ENCODE data around the gene ZNF841.

The ZNF841 gene

DNA sequence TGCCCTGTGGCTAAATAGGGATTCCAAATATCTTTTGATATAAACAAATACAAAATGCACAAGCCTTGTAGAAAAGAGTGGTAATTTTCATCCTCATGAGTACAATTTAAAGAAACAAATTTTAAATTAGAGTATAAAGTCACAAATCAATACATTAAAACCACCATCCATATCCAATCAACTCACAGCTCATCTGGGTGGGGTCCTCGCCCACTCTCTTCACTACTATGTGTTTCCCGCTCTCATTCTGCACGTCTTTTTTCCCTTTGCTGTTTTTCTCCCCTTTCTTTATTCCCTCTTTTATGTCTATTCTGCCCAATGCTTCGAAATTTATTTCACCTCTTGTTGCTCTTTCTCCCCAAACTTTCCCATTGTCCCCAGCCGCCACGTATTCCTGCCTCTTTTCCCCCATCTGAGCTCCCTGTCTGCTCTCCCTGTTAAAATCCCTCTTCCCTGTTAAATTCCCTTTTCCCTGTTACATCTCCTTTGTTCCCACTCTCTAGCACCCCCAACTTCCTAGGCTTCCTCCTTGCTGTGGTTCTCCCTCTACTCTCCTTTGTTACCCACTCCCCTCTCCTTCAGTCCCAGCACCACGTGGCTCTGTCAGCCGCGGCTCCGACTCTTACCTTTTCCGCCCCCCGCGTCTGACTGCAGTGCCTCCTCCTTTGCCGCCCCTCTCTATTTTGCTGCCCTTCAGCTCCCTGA lies 42.9 kb upstream of the ZNF841 start:
- TF ChIP-seq, protein P1, sequence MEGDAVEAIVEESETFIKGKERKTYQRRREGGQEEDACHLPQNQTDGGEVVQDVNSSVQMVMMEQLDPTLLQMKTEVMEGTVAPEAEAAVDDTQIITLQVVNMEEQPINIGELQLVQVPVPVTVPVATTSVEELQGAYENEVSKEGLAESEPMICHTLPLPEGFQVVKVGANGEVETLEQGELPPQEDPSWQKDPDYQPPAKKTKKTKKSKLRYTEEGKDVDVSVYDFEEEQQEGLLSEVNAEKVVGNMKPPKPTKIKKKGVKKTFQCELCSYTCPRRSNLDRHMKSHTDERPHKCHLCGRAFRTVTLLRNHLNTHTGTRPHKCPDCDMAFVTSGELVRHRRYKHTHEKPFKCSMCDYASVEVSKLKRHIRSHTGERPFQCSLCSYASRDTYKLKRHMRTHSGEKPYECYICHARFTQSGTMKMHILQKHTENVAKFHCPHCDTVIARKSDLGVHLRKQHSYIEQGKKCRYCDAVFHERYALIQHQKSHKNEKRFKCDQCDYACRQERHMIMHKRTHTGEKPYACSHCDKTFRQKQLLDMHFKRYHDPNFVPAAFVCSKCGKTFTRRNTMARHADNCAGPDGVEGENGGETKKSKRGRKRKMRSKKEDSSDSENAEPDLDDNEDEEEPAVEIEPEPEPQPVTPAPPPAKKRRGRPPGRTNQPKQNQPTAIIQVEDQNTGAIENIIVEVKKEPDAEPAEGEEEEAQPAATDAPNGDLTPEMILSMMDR (IDR thresholded peaks at IDR 0.05; ENCODE audit: borderline replicate concordance, insufficient read depth, low read depth, low read length), result no peak
- peak overlapping the region; percentile 73 for H3K4me3 ChIP-seq (ENCODE audit: low read depth, low read length)

DNA sequence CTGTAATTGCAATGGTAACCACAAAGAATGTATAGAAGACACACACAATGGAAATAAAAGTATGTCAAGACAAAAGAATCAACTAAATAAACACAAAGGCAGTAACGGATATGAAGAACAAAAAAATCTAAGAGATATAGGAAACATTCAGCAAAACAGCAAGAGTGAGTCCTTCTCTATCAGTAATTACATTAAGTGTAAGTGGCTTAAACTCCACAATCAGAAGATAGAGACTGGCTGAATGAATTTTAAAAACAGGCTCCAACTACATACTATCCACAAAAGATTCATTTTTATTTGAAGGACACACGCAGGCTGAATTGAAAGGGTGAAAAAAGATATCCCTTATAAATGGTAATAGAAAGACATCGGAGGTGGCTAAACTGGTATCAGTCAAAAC lies 24.7 kb upstream of the ZNF841 start:
- no peak overlapping the region for H3K4me3 ChIP-seq (ENCODE audit: low read depth, low read length)
- TF ChIP-seq, protein P1 (IDR thresholded peaks at IDR 0.05; ENCODE audit: borderline replicate concordance, insufficient read depth, low read depth, low read length), result no peak

DNA sequence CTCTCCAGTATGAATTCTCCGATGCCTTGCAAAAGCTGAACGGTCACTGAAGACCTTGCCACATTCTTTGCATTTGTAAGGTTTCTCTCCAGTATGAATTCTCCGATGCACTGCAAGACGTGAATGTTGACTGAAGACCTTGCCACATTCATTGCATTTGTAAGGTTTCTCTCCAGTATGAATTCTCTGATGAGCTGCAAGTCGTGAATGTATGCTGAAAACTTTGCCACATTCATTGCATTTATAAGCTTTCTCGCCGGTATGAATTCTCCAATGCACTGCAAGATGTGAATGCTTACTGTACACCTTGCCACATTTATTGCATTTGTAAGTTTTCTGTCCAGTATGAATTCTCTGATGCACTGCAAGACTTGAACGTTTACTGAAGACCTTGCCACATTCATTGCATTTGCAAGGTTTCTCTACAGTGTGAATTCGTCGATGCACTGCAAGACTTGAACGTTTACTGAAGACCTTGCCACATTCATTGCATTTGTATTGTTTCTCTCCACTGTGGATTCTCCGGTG lies 20.0 kb upstream of the ZNF841 start:
- H3K4me3 ChIP-seq (ENCODE audit: low read depth, low read length), result no peak overlapping the region
- TF ChIP-seq, protein P1 (IDR thresholded peaks at IDR 0.05; ENCODE audit: borderline replicate concordance, insufficient read depth, low read depth, low read length), result no peak

DNA sequence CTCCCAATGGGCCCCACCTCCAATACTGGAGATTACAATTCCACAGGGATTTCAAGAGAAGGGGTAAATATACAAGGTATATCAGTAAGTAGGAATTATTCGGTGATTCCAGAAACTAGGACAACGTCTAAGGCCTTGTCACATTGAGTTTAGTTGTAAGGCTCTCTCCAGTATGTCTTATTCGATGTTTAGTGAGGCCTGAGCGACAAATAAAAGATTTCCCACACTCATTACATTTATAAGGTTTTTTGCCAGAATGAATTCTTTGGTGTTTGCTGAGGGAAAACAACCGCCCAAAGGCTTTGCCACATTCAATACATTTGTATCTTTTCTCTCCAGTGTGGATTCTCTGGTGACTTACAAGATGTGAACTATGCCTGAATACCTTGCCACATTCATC lies 19.1 kb upstream of the ZNF841 start:
- no peak overlapping the region for H3K4me3 ChIP-seq (ENCODE audit: low read depth, low read length)
- TF ChIP-seq, protein P1 (IDR thresholded peaks at IDR 0.05; ENCODE audit: borderline replicate concordance, insufficient read depth, low read depth, low read length), result no peak

DNA sequence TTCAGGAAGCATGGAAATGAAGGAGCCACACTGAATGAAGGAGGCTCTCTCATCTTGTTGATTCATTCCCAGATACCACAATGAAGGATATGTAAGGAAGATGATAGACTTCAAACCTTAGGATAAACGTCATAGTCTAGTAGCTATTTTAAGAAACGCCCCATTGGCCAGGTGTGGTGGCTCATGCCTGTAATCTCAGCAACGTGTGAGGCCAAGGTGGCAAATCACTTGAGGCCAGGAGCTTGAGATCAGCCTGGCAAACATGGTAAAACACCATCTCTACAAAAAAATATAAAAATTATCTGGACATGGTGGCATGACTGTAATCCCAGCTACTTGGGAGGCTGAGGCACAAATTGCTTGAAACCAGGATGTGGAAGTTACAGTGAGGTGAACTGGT lies 17.1 kb upstream of the ZNF841 start:
- TF ChIP-seq, protein P1 (IDR thresholded peaks at IDR 0.05; ENCODE audit: borderline replicate concordance, insufficient read depth, low read depth, low read length), result no peak
- H3K4me3 ChIP-seq (ENCODE audit: low read depth, low read length), result no peak overlapping the region

DNA sequence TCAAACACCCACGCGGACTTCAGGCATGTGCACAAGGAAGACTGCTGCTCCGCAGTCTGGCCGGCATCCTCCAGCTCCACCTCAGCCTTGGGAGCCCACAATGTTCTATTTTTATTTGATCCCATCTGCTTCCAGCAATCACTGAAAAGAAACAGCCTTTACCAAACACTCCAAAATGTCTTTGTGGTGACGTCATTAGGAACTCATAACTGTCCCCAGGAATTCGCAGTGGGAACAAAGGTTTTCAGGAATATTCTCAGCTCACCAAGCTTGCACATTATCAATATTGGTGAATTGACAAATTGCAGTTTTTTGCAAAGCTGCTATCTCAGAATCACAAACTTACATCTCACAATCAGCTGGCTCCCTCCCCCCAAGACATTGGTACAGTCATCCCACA lies 15.2 kb upstream of the ZNF841 start:
- TF ChIP-seq, protein P1 (IDR thresholded peaks at IDR 0.05; ENCODE audit: borderline replicate concordance, insufficient read depth, low read depth, low read length), result no peak
- no peak overlapping the region for H3K4me3 ChIP-seq (ENCODE audit: low read depth, low read length)

DNA sequence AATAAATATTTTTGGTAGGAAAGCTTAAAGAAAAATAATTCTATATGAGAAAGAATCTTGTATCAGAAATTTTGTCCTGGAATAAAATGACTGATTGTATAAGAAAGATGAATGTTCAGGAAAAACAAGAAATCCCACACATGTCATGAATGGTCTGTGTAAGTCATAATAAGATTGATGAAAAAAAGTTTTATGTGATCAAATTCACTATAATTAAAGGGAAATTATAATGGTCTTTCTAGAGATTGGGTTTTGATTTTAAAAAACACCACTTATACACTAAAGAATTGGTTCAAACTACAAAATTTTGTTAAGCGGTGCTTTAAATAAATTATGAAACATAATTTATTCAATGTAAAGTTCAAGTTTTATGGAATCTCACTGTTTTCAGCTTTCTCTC lies 7.2 kb upstream of the ZNF841 start:
- no peak overlapping the region for H3K4me3 ChIP-seq (ENCODE audit: low read depth, low read length)
- TF ChIP-seq, protein P1 (IDR thresholded peaks at IDR 0.05; ENCODE audit: borderline replicate concordance, insufficient read depth, low read depth, low read length), result no peak
